GM21423 (cell line): ENCODE measurements around the gene ANG.
"Not testable (repeated sequence)": the region's sequence is repeated elsewhere in the genome, so short reads cannot be mapped to it uniquely, and the experiment has no call there.

Experiments
- ATAC-seq: cut with Tn5 transposase; IDR thresholded peaks from one replicate; pipeline ENCODE4 v1.9.1; 2021; ENCODE audit warnings: mild to moderate bottlenecking, moderate library complexity; ENCODE audit not compliant: unreplicated experiment

Gene ANG

DNA sequence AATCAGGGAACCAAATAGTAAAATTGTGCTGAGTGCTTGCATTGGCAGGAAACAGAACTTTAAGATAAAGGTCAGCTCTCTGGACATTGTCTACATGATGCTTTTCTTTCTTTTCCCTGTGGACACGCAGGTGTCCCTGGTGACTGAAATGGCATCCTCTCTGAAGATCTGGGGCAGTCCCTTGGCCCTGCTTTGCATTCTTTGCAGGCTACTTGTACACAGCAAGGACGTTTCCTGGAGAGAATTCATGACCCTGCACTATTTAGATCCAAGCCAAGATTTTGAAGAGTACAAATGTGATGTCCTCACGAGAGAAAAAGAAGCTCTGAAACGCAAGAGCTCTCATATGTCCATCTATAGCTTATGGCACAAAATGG is 45.9 kb downstream of the ANG start:
- no peak for ATAC-seq

DNA sequence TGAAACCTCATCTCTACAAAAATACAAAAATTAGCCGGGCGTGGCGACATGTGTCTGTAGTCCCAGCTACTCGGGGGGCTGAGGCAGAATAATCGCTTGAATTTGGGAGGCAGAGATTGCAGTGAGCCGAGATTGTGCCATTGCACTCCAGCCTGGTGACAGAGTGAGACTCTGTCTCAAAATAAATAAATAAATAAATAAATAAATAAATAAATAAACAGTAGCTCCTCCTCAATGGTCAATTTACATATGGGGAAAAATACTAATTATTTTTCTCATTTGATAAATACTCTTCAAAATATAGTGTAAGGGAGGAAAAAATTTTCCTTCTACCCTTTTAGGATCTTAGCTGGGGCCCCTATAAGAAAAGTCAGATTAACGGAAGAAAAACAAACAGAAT is 49.7 kb downstream of the ANG start:
- not testable (repeated sequence) for ATAC-seq

DNA sequence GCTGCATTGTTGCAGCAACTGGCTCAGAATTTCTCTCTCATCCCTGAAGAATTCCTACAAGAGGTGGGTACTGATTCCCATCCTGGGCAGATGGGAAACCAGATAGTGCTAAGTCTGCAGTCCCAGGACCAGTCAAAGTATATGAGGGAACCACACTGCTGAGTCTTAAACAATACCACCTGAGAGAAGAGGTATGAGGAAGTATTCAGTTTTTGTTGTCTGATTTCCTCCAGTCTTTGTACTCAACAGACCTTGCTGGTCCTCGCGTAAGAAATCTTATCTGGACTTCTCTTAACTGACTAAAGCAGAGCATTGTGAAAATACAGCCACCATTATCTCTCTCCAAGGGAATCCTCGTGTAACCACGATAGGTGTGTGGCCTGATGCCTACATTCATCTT is 53.6 kb downstream of the ANG start:
- ATAC-seq: no peak

DNA sequence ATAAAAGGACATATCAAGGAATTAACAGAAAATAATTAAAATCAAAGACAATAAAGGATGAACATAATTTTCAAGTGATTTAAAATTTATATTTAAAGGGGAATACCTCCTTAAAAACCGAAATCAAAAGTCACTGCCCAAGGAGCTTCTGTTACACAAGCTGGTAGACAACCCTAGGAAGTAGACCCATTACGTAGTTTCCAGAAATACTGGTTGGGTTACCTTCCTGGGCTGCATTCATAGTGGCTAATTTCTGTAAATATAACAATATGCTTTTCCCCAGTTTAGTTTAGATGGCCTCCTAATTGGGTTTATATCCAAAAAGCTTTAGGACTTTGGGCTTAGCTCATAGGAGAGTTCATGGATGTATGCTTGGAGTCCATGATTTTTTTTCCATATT is 55.0 kb downstream of the ANG start:
- ATAC-seq: no peak
